Left ventricle myocardium inferior (tissue), 1 donor: ENCODE data around the gene ANO2. TPM values are rescaled to one million over a fixed set of nuclear protein-coding genes. Genes with fewer than 3 reads are reported as not detected.

Experiments
- DNase-seq: peaks from one replicate; pipeline ENCODE4 v3.0.0-alpha.2; 2020
- H3K27ac ChIP-seq: fragments of 200-600 bp; replicated peaks from 2 replicates; pipeline ENCODE4 v1.8.0; 2021
- H3K27me3 ChIP-seq: fragments of 200-600 bp; 2 replicates; pipeline ENCODE4 v1.8.0; 2021; ENCODE audit warnings: low read depth
- H3K36me3 ChIP-seq: fragments of 200-600 bp; 2 replicates; pipeline ENCODE4 v1.8.0; 2021
- H3K4me1 ChIP-seq: fragments of 200-600 bp; 2 replicates; pipeline ENCODE4 v1.8.0; 2021
- H3K4me3 ChIP-seq: fragments of 200-600 bp; 2 replicates; pipeline ENCODE4 v1.8.0; 2021; ENCODE audit warnings: mild to moderate bottlenecking, moderate library complexity
- H3K9me3 ChIP-seq: fragments of 200-600 bp; replicated peaks from 2 replicates; pipeline ENCODE4 v1.8.0; 2021
- intact Hi-C: fragments of 100-400 bp; cut with micrococcal nuclease; formaldehyde crosslinking; loops from one replicate; pipeline ENCODE4 v1.11.0; 2022
- total RNA-seq: library from RNA; stranded (reverse); fragmentation: NEBNext Ultra II Directional; extraction: Animal tissue kit (Norgen Biotek cat#: 25700); gene quantifications from one replicate; pipeline ENCODE4 v1.2.1, GENCODE V29; 2021
- TF ChIP-seq, protein P1 (sequence below): fragments of 200-600 bp; IDR thresholded peaks from 2 replicates; pipeline ENCODE4 v1.8.0; 2021; ENCODE audit warnings: antibody characterized with exemption, mild to moderate bottlenecking, borderline replicate concordance
- donor health status: DM: no; HTN: yes; CAD: no; lungs with severe emphysema.

Gene ANO2
- total RNA-seq, 1 donor from 2014 or later: 13.0 TPM

DNA sequence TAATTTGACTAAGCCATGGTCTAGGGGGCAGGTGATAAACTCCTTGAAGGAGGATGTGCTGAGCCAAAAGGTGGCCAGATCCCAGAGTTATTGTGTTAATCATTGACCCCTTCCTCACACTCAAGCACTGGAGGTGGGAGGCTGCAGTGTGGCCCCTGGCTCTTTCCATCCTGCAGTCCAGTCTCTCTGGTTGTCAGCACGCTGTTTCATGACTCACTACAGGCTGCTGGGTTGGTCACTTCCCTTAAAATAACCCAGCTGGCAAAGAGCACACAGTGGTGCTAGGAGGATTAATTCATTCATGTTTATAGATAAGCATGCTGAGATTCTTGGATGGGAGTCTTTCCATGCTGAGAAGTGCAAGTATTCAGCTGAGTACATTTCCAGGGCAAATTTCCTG lies 228.9 kb downstream of the ANO2 start:
- Histone ChIP-seq H3K9me3 (no peaks in the 10 kb centered on the region), H3K27me3 (peaks cover 32% of the 10 kb centered on the region), H3K36me3 (no peaks in the 10 kb centered on the region), H3K4me1 (peaks cover 10% of the 10 kb centered on the region), H3K27ac (no peak overlapping the region), H3K4me3 (no peak overlapping the region)
- intact Hi-C loops: no loop called here
- no peak for DNase-seq
- TF ChIP-seq, protein P1, sequence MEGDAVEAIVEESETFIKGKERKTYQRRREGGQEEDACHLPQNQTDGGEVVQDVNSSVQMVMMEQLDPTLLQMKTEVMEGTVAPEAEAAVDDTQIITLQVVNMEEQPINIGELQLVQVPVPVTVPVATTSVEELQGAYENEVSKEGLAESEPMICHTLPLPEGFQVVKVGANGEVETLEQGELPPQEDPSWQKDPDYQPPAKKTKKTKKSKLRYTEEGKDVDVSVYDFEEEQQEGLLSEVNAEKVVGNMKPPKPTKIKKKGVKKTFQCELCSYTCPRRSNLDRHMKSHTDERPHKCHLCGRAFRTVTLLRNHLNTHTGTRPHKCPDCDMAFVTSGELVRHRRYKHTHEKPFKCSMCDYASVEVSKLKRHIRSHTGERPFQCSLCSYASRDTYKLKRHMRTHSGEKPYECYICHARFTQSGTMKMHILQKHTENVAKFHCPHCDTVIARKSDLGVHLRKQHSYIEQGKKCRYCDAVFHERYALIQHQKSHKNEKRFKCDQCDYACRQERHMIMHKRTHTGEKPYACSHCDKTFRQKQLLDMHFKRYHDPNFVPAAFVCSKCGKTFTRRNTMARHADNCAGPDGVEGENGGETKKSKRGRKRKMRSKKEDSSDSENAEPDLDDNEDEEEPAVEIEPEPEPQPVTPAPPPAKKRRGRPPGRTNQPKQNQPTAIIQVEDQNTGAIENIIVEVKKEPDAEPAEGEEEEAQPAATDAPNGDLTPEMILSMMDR: no peak

DNA sequence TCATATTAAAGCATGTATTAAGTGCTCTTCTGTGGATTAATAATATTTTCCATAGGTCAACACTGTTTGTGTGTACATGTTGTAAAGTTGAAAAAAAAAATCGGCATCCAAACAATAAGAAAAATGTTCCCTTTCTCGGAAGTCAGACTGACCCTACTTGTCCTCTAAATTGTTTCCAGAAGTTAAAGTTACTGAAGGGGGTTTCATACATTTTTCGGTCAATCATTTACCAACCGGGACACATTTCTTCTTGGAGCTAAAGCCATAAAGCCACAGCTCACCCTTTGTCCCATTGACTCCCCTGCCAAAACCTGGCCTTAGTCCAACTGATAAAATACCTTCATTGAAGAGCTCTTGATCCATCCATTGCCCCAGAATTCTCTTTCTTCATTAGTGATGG lies 230.0 kb downstream of the ANO2 start:
- Histone ChIP-seq H3K4me3 (no peak overlapping the region), H3K4me1 (peaks cover 10% of the 10 kb centered on the region), H3K36me3 (no peaks in the 10 kb centered on the region), H3K27ac (no peak overlapping the region), H3K27me3 (peaks cover 21% of the 10 kb centered on the region), H3K9me3 (no peaks in the 10 kb centered on the region)
- no peak for DNase-seq
- TF ChIP-seq, protein P1: no peak
- intact Hi-C loops: no loop called here

DNA sequence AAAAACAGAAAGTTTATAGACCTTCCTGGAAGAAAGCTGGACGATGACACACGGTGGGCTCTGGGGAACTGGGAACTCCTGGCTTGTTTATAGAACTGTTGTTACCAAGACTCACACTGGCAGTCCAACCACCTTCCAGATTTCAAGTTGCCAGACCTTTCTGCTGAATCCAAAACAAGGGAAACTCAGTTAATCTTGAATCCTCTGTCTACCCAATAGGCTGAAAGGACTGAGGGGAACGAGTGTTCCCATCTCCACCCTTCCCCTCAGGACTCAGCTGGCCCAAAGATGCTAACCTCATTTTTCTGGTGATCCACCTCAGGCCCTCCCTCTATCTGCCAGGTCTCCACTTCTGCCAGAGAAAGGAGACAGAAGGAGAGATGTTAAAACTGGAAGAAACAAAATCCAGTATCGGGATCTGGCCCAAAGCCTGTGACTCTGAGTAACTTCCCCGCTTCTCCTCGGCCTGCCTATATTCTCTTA lies 231.4 kb downstream of the ANO2 start:
- TF ChIP-seq, protein P1: no peak
- Histone ChIP-seq H3K4me3 (no peak overlapping the region), H3K36me3 (no peaks in the 10 kb centered on the region), H3K4me1 (peaks cover 6% of the 10 kb centered on the region), H3K9me3 (no peaks in the 10 kb centered on the region), H3K27ac (peak overlapping the region; percentile 36), H3K27me3 (peaks cover 7% of the 10 kb centered on the region)
- intact Hi-C loops: no loop called here
- DNase-seq: peak; percentile 18

DNA sequence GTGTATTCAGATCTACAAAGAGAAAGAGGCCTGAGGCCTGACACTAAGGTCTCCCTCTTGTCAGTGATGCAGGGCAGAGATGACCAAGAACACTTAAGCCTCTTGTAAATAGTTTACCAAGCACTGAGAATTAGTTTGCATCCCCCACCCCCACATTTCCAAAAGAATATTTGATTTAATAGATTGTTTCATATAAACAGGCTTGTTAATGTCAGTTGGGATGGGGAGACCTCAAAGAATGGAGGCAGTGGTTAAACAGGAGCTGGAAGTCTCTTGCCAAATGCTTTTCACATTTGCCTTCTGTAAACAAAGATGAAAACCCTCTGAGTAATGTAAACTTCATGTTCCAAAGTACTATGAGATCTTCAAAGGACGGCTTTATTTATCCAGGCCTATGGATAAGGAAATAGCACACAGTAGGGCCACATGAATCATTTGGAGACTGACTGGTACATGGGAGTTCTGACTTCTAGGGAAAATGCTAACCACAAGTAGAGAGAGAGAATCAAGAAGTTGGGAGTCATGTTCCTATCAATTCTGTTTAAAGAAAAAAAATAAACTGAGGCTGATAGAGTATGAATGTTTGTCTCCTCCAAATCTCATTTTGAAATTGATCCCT lies 234.7 kb downstream of the ANO2 start:
- no peak for DNase-seq
- no peak overlapping the region for H3K27ac ChIP-seq
- intact Hi-C loops: no loop called here
- no peaks in the 10 kb centered on the region for H3K4me1 ChIP-seq
- no peaks in the 10 kb centered on the region for H3K36me3 ChIP-seq
- no peak overlapping the region for H3K4me3 ChIP-seq
- H3K27me3 ChIP-seq: no peaks in the 10 kb centered on the region
- TF ChIP-seq, protein P1: no peak
- no peaks in the 10 kb centered on the region for H3K9me3 ChIP-seq

DNA sequence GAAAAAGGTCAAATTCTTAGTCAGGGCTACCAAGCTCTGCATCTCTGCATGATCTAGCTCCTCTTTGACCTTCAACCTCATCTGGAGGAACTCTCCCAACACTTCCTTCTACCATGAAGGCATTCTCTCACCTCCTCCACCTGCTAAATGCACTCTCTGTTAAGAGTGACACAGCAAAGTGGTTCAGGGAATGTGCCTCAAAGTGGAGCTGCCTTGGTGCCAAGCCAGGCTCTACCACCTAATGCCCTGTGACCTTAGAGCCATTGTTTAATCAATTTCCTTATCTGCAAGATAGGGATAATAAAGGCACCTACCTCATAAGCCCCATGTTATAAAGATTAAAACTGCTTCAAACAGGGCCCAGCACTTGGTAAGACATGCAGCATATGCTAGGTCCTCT lies 236.7 kb downstream of the ANO2 start:
- Histone ChIP-seq H3K27ac (no peak overlapping the region), H3K9me3 (no peaks in the 10 kb centered on the region), H3K4me1 (no peaks in the 10 kb centered on the region), H3K4me3 (no peak overlapping the region), H3K27me3 (no peaks in the 10 kb centered on the region), H3K36me3 (no peaks in the 10 kb centered on the region)
- DNase-seq: no peak
- TF ChIP-seq, protein P1: no peak
- intact Hi-C loops: no loop called here
